Left ventricle myocardium inferior (tissue), 1 donor: ENCODE data around the gene CATSPERE. TPM values are rescaled to one million over a fixed set of nuclear protein-coding genes. Genes with fewer than 3 reads are reported as not detected.

Source experiments
- DNase-seq: peaks from one replicate; pipeline ENCODE4 v3.0.0-alpha.2; 2020
- H3K27ac ChIP-seq: fragments of 200-600 bp; replicated peaks from 2 replicates; pipeline ENCODE4 v1.8.0; 2021
- H3K27me3 ChIP-seq: fragments of 200-600 bp; 2 replicates; pipeline ENCODE4 v1.8.0; 2021; ENCODE audit warnings: low read depth
- H3K36me3 ChIP-seq: fragments of 200-600 bp; 2 replicates; pipeline ENCODE4 v1.8.0; 2021
- H3K4me1 ChIP-seq: fragments of 200-600 bp; 2 replicates; pipeline ENCODE4 v1.8.0; 2021
- H3K4me3 ChIP-seq: fragments of 200-600 bp; 2 replicates; pipeline ENCODE4 v1.8.0; 2021; ENCODE audit warnings: mild to moderate bottlenecking, moderate library complexity
- H3K9me3 ChIP-seq: fragments of 200-600 bp; replicated peaks from 2 replicates; pipeline ENCODE4 v1.8.0; 2021
- CTCF ChIP-seq: fragments of 200-600 bp; IDR thresholded peaks from 2 replicates; pipeline ENCODE4 v1.8.0; 2021; ENCODE audit warnings: antibody characterized with exemption, mild to moderate bottlenecking, borderline replicate concordance
- intact Hi-C: fragments of 100-400 bp; cut with micrococcal nuclease; formaldehyde crosslinking; loops from one replicate; pipeline ENCODE4 v1.11.0; 2022
- total RNA-seq: library from RNA; stranded (reverse); fragmentation: NEBNext Ultra II Directional; extraction: Animal tissue kit (Norgen Biotek cat#: 25700); gene quantifications from one replicate; pipeline ENCODE4 v1.2.1, GENCODE V29; 2021
- donor health status: DM: no; HTN: yes; CAD: no; lungs with severe emphysema.

CATSPERE gene
- total RNA-seq, 1 donor from 2014 or later: 0.58 TPM

GRCh38 chr1:244515680-244516079 is 54.6 kb downstream of the CATSPERE start:
- Histone ChIP-seq H3K9me3 (peaks cover 23% of the 10 kb centered on the region), H3K4me1 (no peaks in the 10 kb centered on the region), H3K4me3 (no peak overlapping the region), H3K27ac (no peak overlapping the region), H3K36me3 (peaks cover 8% of the 10 kb centered on the region), H3K27me3 (no peaks in the 10 kb centered on the region)
- no peak for DNase-seq
- no peak for TF ChIP-seq CTCF
- intact Hi-C loops: no loop called here

- no peak for DNase-seq
- H3K36me3 ChIP-seq: no peaks in the 10 kb centered on the region
- H3K4me1 ChIP-seq: no peaks in the 10 kb centered on the region
- no peak overlapping the region for H3K4me3 ChIP-seq
- no peak overlapping the region for H3K27ac ChIP-seq
- intact Hi-C loops: no loop called here
- peaks cover 13% of the 10 kb centered on the region for H3K9me3 ChIP-seq
- H3K27me3 ChIP-seq: no peaks in the 10 kb centered on the region
- TF ChIP-seq CTCF: no peak
These were observed 75.2 kb downstream of the CATSPERE start for GRCh38 chr1:244536316-244536715.

DNA sequence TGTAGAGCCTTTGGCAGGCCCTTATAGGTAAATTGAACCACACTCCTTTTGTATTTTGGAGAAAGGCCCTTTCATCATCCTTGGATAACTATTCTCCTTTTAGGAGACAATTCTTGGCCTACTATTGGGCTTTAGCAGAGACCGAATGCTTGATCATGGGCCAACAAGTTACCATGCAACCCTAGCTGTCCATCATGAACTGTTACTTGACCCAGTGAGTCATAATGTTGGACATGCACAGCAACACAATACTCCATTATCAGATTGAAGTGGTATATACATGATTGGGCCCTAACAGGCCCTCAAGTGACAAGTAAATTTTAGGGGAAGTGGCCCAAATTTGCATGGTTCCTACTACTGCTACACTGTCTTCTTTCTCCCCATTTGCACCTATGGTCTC is 84.4 kb downstream of the CATSPERE start:
- intact Hi-C loops: no loop called here
- no peak overlapping the region for H3K27ac ChIP-seq
- H3K4me3 ChIP-seq: no peak overlapping the region
- TF ChIP-seq CTCF: no peak
- H3K9me3 ChIP-seq: peaks cover 38% of the 10 kb centered on the region
- H3K36me3 ChIP-seq: peaks cover 3% of the 10 kb centered on the region
- H3K4me1 ChIP-seq: no peaks in the 10 kb centered on the region
- no peaks in the 10 kb centered on the region for H3K27me3 ChIP-seq
- no peak for DNase-seq

DNA sequence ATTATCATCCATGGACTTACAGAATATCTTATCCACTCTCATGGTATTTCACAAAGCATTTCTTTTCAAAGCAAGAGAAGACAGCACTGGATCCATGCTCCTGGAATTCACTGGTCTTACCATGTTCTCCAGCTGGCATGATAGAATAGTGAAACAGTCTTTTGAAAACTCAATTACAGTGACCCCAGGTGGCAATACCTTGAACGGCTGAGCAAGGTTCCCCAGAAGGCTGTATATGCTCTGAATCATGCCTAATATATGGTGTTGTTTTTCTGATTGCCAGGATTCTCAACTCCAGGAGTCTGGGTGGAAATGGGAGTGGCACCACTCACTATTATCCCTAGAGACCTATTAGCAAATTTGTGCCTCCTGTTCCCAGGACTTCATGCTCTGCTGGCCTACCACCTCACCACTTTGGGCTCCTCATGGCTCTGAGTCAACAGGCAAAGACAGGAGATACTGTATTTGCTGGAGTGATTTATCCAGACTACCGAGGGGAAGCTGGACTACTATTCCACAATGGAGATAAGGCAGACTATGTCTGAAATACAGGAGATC is 87.6 kb downstream of the CATSPERE start:
- H3K27ac ChIP-seq: no peak overlapping the region
- intact Hi-C loops: no loop called here
- no peak overlapping the region for H3K4me3 ChIP-seq
- DNase-seq: no peak
- H3K9me3 ChIP-seq: peaks cover 38% of the 10 kb centered on the region
- H3K4me1 ChIP-seq: no peaks in the 10 kb centered on the region
- TF ChIP-seq CTCF: no peak
- H3K27me3 ChIP-seq: no peaks in the 10 kb centered on the region
- peaks cover 3% of the 10 kb centered on the region for H3K36me3 ChIP-seq

- intact Hi-C loops: no loop called here
- TF ChIP-seq CTCF: no peak
- Histone ChIP-seq H3K4me1 (no peaks in the 10 kb centered on the region), H3K9me3 (peaks cover 43% of the 10 kb centered on the region), H3K27ac (no peak overlapping the region), H3K27me3 (no peaks in the 10 kb centered on the region), H3K4me3 (no peak overlapping the region), H3K36me3 (no peaks in the 10 kb centered on the region)
- DNase-seq: no peak
These were observed 91.3 kb downstream of the CATSPERE start for GRCh38 chr1:244552336-244552735.
